HG02610 (cell line): Measurements from ENCODE around the gene VSIG2.
A peak's percentile ranks its signal among the peaks of the same experiment; 100 is the strongest.

Experiments
- ATAC-seq: cut with Tn5 transposase; IDR thresholded peaks from one replicate; pipeline ENCODE4 v1.9.1; 2021; ENCODE audit warnings: mild to moderate bottlenecking, moderate library complexity; ENCODE audit not compliant: unreplicated experiment

Gene VSIG2

DNA sequence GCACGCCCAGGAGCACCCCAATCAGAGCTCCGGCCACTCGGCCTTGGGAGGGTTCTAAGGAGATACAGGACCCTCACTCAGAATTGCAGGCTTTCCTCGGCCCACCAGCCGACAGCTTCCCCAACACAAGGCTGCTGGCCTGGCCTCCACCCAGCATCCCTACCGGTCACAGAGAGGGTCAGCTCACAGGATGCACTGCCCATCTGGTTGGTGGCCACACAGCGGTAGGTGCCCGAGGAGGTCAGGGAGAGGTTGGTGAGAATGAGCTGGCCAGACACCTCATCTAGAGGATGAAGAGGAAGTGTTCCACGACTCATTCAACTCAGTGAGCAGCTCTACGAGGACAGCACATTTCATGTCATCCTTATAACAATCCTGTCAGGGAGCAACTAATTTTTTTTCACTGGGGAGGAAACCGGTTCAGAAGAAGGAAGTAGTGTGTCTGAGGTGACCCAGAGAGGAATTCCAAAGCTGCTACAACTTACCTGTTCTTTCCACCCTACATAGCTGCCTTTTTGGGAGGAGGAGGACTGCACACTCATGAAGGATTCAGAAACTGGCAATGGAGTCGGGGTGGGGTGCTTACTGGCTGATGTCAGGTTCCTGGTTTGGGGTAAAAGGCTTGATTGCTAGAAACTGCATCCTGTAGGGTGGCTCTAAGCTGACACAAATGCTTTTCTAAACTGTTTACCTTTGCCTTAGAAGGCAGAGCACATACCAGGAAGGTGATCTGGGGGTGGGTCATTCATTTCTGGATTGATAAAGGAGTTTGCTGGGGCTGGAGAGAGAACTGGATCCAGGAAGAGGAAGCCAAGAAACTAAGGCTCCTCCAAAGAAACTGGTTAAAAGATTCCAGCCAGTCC, 3.3 kb downstream of the VSIG2 start:
- ATAC-seq = no peak

DNA sequence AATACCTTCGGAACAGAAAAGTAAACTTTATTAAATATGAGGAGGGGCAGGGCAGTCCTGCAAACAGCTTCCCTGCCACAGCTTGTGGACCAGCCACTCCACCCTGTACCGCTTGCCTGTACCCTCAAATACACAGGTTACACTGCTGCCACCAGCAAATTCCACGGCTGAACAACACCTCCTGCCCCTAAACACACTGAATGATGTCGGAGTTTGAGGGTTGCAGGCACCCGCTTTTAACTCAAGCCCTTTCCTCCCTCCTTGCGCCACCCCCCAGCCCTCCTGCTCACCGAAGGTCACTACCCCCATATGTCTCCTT, 4.0 kb downstream of the VSIG2 start:
- ATAC-seq = no peak

DNA sequence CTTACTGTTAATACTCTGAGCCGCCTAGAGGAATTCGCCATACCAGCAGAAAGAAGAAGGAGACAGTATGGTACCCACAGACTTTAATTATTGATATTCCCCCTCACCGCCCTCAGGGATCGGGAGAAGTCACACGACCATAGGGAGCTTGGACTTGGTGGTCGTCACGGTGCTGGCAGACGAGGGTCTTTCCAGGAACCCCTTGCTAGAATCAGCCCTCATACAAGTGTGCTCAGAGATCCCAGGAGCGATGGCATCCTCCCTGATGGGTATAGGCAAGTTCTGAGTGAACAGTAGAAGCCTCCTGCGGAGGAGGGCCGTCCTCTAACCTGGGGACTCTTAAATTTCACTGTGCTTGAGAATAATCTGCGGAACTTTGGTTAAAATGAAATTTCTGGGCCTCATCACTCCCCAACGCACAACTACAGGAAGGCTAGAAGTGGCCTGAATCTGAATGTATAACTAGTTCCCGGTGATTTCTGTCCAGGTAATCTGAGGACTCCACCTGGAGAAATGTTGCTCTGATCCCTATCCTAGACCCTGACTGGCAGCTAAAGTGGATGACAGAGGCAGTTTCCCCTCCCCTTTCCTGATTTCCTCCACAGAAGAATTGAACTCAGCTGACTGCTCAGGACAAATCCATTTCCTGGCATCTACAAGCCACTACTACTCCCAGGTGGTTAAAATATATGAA, 4.5 kb downstream of the VSIG2 start:
- no peak for ATAC-seq

DNA sequence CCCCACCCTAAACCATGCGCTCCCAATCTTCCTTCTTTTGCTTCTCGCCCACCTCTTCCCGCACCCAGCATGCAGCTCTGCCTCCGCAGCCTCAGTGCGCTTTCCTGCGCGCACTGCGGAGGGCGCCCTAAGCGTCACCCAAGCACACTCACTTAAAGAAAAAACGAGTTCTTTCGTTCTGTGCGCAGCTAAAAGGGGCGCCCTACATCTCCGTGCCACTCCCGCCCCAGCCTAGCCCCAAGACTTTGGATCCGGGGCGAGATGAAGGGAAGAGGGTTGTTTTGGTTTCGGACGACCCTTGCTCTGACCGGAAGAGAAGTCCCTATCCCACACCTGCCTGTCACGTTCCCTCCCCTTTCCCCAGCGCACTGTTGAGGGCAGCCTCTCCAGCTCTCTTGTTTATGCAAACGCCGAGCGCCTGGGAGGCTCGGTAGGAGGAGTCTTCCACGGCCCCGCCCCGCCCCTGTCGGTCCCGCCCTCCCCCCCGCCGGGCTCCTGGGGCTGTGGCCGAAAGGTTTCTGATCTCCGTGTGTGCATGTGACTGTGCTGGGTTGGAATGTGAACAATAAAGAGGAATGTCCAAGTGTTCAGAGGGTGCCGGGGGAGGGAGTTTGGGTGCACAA, 5.3 kb downstream of the VSIG2 start:
- ATAC-seq = peak; percentile 94

DNA sequence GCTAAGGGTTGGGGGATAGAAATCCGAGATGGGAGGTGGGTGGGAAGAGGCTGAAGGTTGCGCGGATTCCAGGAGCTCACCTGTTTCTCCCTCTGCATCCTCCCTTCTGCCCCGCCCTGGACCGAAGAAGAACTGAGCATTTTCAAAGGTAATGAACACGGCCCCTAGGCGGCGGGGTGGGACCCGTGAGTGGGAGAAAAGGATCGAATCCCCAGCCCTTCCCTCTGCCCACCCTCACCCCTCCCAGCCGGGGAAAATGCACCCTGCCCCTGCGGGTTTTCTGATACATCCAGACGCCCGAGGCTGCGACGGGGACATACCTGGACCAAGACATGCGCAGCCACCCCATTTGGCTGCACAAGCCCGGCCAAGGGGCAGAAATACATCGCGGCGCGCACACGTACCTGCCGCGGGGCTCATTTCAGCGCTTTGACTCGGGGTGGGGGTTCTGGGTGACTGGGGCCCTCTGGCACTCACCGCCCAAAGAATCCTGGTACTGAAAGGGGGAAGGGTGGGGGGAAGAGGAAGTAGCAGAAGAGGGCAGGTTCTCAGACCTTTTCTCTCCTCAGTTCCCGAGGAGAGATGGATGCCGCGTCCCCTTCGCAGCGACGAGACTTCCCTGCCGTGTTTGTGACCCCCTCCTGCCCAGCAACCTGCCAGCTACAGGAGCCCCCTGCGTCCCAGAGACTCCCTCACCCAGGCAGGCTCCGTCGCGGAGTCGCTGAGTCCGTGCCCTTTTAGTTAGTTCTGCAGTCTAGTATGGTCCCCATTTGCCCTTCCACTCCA, 6.0 kb downstream of the VSIG2 start:
- ATAC-seq = peak; percentile 17

DNA sequence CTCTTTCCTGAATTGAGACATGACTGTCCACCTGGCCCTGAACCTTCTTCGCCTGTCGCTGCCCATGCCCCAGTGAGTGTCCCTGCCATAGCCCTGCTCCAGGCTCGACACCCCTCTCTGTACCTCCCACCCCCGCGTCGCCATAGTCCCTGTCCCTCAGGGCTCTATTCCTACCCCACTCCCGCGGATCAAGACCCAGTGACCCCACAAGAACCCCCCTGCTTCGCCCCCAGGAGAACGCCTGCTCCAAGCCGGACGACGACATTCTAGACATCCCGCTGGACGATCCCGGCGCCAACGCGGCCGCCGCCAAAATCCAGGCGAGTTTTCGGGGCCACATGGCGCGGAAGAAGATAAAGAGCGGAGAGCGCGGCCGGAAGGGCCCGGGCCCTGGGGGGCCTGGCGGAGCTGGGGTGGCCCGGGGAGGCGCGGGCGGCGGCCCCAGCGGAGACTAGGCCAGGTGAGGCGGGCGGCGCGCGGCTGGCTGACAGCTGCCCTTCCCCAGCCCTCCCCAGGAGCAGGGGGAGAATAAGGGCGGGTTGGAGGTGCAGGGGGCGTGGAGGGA, 6.7 kb downstream of the VSIG2 start:
- no peak for ATAC-seq

DNA sequence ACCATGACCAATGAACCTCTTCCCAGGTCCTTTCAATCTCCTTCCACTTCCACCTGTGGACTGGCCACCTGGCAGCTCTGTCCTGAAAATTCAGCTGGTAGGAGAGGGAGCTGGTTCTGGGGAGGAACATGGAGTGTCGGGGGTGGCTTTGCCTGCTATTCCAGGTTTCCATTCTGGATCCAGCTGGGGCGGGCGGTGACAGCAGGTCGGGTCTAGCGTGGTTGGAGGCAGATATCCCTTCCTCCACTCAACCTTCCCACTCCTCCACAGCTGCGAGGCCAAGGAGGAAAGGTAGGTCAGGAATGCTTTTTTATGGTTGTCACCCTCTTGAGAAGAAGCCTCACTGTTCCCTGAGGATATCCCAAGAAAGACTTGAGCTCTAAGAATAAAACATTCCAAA, 9.0 kb downstream of the VSIG2 start:
- ATAC-seq = no peak

DNA sequence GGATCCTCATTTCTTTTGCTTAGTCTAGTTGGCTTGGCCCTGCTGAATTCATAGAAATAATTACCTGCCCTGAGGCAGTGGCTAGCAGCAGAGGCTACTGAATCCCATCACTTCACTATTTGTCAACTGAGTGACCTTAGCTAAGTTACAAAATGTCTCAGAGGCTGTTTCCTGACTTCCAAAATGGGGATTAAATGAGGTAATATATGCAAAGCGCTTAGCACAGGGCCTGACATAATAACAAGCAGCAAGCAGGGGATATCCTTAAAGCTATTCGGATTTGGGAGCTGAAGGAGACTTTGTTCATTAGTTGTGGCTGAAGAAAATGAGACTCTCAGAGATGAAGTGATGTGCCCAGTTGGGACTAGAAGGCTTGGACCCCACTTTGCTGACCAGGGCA, 9.5 kb downstream of the VSIG2 start:
- ATAC-seq = no peak

DNA sequence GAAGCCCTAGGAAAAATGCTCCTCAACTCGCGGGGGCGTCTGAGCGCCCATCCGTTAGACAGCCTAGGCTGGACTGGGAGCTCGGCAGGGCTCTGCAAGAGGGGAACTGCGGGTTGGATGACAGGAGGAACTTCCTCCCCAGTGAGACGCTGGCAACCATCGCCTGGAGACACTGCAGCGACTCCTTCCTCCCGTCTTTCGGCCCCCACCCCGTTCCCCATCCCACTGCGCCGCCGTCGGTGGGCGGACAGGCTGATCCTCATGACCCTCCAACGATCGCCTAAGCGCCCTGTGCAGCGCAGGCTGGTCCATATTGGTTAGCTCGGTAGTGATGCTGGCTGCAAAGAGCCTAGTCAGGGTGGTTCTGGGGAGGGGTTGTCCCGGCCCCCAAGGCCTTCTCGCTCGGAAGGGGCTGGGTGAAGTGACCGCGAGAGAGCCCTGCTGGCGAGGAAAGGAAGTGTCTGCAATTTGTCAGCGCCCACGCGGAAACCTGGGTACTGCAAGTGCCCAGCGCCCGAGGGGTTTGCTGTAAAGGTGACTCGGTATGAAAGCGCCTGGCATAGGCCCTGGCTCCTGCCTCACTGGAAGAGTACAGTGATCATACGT, 11.7 kb downstream of the VSIG2 start:
- ATAC-seq = peak; percentile 31

DNA sequence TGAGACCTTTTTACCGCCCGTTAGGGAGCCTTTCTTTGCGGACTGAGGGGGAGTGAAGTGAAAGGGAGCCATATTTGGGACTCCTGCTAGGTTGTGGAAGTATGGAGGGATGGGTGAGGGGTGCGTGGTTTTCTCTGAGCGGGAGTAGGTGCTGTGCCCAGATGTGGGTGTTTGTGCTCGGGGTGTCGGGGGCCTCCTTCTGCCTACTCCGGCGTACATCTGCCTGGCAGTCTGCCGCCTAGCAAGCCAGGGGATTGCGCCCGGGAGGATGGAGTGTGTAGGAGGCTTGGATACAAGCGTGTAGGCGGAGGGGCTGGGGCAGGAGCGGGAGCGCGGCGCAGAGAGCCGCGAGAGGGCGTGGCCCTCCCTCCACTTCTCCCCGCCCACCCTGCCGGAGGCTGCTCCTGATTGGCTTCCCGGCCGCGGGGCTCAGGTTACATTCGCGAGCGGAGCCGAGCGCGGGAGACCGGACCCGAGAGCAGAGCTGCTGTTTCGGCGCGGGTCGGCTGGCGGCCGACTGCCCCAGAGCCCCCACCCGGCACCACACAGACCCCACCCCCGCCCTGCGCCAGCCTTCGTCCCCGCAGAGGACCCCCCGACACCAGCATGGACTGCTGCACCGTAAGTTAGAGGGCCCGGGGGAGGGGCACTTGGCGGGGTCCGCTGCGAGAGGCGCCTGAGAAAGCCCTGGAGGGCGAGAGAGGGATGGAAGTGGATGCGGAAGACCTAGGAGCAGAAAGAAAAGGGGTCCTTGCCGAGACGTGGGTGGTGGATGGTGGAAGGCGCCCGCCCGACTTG, 12.4 kb downstream of the VSIG2 start, which contains the start of gene NRGN:
TSS of gene NRGN (plus strand) at position 464 of the 798 bp plus-strand sequence. CDS start at position 607, 143 bp downstream.
- peak; percentile 99 for ATAC-seq

DNA sequence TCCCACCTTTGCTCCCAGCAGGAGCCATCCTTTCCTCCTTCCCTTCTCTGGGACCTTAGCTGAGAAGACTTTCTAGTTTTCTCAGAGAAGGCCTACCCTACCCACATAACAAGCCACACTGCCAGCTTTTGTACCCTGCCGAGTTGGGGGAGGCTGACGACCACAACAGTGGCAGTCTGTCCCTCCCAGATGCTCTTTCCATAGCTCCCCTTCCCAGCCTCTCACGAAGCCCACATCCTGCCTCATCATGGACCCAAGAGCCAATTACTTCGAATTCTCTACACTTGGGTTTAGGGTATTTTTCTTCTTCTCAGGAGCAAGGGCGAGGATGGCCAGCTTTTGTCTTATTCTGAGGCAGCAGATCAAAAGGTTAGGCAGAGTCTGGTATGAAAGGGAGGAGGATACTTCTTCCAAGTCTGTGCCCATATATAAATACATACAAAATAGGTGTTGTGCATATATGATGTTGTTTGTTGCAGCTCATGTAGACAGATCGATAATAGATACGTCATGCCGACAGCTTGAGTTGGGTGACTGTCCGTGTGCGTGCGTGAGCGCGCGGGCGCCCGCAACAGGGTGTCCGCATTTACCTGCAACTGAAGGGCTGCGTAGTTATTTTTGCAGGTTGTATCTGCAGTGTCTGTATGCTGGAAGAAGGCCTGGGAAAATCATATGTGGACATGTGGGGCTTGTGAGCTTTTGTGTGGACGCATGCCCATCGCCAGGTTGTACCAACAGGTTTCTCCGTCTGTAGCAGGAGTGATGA, 13.2 kb downstream of the VSIG2 start:
- ATAC-seq = no peak

DNA sequence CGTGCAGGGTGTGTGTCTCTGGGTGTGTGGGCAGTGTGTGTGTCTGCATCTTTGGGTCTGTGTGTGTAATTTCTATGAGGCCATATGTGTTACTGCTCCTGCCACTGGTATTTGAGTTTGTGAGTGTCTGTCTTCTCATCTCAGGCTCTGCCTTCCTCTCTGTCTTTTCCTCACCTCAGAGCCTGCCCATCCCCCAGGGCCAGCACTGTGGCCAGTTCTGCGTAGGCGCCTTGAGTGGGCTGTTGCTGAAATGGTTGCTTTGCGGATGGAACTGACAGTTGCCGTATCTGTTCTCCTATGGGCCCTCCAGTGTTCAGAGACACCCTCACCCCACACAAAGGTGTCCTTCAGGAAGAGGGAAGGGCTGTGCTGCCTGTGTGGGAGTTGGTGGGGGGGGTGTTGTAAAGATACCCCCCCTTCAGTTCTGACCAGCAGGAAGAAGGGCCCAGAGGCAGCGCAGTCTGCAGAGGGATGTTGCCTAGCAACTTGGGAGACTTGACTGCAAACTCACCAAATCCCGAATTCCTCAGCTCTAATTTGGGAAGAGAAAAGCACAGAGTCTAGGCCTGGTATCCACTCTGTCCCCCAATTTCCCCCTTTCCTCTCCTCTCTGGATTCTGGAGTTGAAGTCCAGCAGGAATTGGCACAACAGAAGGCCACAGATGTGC, 14.3 kb downstream of the VSIG2 start:
- ATAC-seq = no peak

DNA sequence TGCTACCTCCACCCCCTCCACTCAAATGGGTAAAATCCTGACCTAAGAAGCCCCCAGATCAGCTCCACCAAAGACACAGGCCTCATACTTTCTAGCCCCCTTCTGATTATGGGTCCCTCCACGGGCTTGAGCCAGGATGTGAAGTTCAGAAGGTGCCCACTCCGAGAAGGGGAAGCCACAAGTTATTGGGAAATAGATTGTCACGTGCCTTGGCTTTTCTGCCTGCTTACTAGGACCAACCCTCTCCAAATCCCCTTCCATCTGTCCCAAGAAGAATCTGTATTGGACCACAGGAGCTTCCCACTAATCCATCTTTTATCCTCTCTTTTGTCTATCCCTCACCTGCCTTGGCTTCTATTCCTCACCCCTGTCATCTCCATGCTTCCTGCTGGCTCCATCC, 15.3 kb downstream of the VSIG2 start:
- ATAC-seq = no peak

DNA sequence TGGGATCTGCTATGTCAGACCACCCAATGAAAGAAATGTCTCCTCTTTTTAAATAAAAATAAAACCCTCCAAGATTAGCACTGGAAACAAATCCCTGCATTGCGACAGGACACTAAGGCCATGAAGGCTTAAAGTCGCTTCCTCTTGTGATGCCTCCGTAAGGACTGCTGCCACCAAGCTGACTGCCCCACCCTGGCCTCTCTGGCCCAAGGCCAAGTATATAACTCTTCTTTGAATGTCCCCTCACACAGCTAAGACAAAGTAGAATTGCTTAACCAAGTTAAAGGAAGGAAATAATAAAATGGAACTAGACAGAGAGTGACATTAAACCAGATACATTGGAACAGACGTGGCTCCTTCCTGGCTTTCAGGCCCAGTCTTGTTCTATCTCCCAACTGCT, 19.8 kb downstream of the VSIG2 start:
- no peak for ATAC-seq

DNA sequence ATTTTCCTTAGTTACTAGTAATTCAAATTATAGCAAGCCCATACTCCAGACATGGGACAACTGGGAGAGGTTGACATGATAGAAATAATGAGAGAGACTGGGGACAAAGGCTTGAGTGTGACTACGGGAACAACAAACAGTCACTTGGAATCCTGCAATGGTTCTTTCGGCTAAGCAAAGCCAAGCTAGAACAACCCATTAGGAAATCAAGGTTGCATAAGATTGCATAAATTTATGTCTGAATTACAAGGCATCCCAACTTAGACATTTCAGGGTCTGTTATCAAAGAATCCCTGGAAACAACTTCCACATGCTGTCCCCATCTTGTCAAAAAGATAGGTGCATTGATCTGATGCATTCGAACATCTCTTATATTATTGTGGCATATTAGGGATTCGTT, 22.5 kb downstream of the VSIG2 start:
- ATAC-seq = no peak

DNA sequence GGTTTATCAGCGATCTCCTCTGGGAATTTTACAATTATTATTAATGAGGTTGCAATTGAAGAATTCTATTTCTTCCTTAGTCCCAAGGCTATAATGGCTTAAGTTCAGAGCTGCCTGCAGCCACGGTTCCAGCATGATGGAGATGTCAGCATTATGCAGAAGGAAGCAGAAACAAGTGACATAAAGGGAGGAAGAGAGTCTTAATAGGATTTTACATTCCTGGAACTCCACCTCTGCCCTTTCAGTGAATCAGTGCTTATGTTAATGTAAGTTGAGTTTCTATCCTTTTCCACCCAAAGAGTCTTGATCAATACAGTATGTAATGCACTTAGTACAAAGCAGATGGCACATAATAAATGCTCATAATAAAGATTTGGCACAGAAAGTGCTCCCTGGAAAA, 23.9 kb downstream of the VSIG2 start:
- no peak for ATAC-seq

DNA sequence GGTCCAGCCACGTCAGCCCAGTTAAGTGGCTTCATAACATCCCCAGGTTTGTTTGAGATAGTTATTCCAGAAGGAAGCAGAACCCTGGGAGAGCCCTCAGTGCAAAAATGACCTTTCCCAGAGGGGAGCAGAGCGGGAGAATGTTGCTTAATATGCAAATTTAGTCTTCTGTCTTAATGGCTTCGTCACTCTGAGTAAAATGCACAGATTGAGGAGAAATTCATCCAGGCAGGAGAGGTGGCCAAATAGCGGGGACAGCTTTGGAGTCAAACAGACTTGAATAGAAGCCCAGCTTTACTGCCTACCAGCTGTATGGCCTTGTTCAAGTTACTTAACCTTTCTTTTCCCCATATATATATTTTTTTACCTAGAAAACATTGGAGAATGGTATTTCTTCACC, 24.6 kb downstream of the VSIG2 start:
- no peak for ATAC-seq

DNA sequence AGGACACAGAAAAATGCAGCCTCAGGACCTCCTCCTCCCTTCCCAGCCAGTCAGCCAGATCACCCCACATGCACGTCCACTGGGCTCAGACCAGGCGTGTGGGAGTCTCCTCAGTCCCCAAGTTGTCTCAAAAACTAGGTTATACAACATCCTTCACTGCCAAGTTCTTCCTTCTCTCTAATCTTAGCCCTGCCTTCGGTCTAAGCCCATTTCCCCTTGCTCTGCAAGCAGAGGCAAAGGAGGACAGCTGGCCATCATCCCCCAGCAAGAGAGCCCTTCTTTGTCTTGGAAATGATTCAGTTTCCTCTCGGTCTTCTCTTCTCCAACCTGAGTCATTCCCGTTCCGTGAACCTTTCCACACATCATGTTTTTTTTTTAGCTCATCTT, 26.3 kb downstream of the VSIG2 start:
- ATAC-seq = no peak
